GM12878 (cell line): Measurements from ENCODE around the gene KCTD2. TPM values are rescaled to one million over a fixed set of nuclear protein-coding genes. Genes with fewer than 3 reads are reported as not detected.
A peak's percentile ranks its signal among the peaks of the same experiment; 100 is the strongest.

Source experiments
- ATAC-seq: fragments of 200-7000 bp; cut with Tn5 transposase; 3 replicates; pipeline ENCODE4 v1.9.1; 2020; ENCODE audit warnings: mild to moderate bottlenecking, moderate library complexity
- BruUV-seq: library from RNA; stranded (reverse); fragments of 400-500 nt; replicated peaks from 2 replicates; lab custom pipeline; 2021; lab: Mats Ljungman, UMichigan
- CTCF ChIA-PET: fragments of 300-600 bp; sonication (Branson Sonifier 250); formaldehyde crosslinking; extraction: SDS; loops from one replicate; lab custom pipeline; 2021; ENCODE audit warnings: inconsistent platforms; lab: Yijun Ruan, JAX
- POLR2A ChIA-PET: fragments of 350-600 bp; formaldehyde crosslinking; extraction: SDS; loops from one replicate; lab custom pipeline; 2021; ENCODE audit warnings: inconsistent platforms; lab: Charles Lee
- RAD21 ChIA-PET: fragments of 300-600 bp; sonication (Branson Sonifier 250); formaldehyde crosslinking; loops from one replicate; lab custom pipeline; 2023; ENCODE audit warnings: antibody characterized with exemption; ENCODE audit not compliant: unreplicated experiment; lab: Charles Lee
- SMC1A ChIA-PET: fragments of 300-600 bp; sonication (Branson Sonifier 250); formaldehyde crosslinking; loops from one replicate; lab custom pipeline; 2023; ENCODE audit not compliant: unreplicated experiment, uncharacterized antibody; lab: Charles Lee
- DNase-seq: peaks from one replicate; pipeline ENCODE4 v3.0.0-alpha.2; 2011; ENCODE audit warnings: low read depth, low spot score
- FAIRE-seq: peaks from 3 replicates; lab custom pipeline; 2011; peaks lifted over from hg19 to GRCh38; lab: Jason Lieb, UNC
- H2AFZ ChIP-seq: 2 replicates; pipeline ENCODE4 v1.6.0; 2011; ENCODE audit warnings: low read depth, low read length, control low read depth; ENCODE audit not compliant: control insufficient read depth
- H3K27ac ChIP-seq: 2 replicates; pipeline ENCODE4 v1.5.1; 2011; ENCODE audit warnings: control low read depth; ENCODE audit not compliant: control insufficient read depth, insufficient read depth
- H3K27me3 ChIP-seq, 2 experiments: replicated peaks in 1 of 2; 2 replicates each; pipeline versions ENCODE4 v1.6.0 to v1.6.1; 2011; ENCODE audit warnings: low read length in 1 of 2; ENCODE audit not compliant: control insufficient read depth in 2 of 2, insufficient read depth in 2 of 2
- H3K36me3 ChIP-seq, 2 experiments: 2 replicates each; pipeline ENCODE4 v1.5.1; 2011; ENCODE audit warnings: low read length in 1 of 2; ENCODE audit not compliant: control insufficient read depth in 2 of 2, insufficient read depth in 2 of 2
- H3K4me1 ChIP-seq: 2 replicates; pipeline ENCODE4 v1.6.1; 2011; ENCODE audit warnings: mild to moderate bottlenecking, low read length, moderate library complexity, mixed read lengths; ENCODE audit not compliant: control insufficient read depth, insufficient read depth
- H3K4me2 ChIP-seq: 2 replicates; pipeline ENCODE4 v1.6.0; 2011; ENCODE audit warnings: control low read depth; ENCODE audit not compliant: control insufficient read depth, insufficient read depth
- H3K4me3 ChIP-seq: fragments of 200-600 bp; sonication (generic); 2 replicates; pipeline ENCODE4 v1.5.1; 2016
- H3K79me2 ChIP-seq: 2 replicates; pipeline ENCODE4 v1.6.0; 2011; ENCODE audit warnings: low read length; ENCODE audit not compliant: control insufficient read depth, insufficient read depth
- H3K9ac ChIP-seq: 2 replicates; pipeline ENCODE4 v1.8.0; 2011; ENCODE audit warnings: low read length, control low read depth, mixed read lengths; ENCODE audit not compliant: control insufficient read depth, insufficient read depth
- H3K9me3 ChIP-seq: replicated peaks from 3 replicates; pipeline ENCODE4 v1.5.1; 2011; ENCODE audit warnings: mild to moderate bottlenecking, low read length; ENCODE audit not compliant: control insufficient read depth, insufficient read depth
- H4K20me1 ChIP-seq: 2 replicates; pipeline ENCODE4 v1.6.0; 2011; ENCODE audit not compliant: control insufficient read depth, insufficient read depth
- BHLHE40 ChIP-seq, 2 experiments: fragments of 450-650 bp in 1 of 2; IDR thresholded peaks; 2 replicates each; pipeline ENCODE4 v1.6.1; 2011 to 2017; ENCODE audit warnings: low read depth in 2 of 2, borderline replicate concordance in 1 of 2, improper control_type of control experiment in 1 of 2, low read length in 1 of 2, mild to moderate bottlenecking in 1 of 2
- E2F8 ChIP-seq: fragments of 450-650 bp; IDR thresholded peaks from 2 replicates; pipeline ENCODE4 v1.6.1; 2018; ENCODE audit warnings: mild to moderate bottlenecking, low read depth, moderate library complexity; ENCODE audit not compliant: partially characterized antibody
- ELK1 ChIP-seq: IDR thresholded peaks from 2 replicates; pipeline ENCODE4 v1.6.1; 2012; ENCODE audit warnings: low read depth, low read length, improper control_type of control experiment
- HSF1 ChIP-seq: fragments of 150-350 bp; IDR thresholded peaks from 2 replicates; pipeline ENCODE4 v1.6.1; 2014; ENCODE audit warnings: mild to moderate bottlenecking, low read depth, low read length
- MEF2A ChIP-seq: IDR thresholded peaks from 2 replicates; pipeline ENCODE4 v1.6.1; 2011; ENCODE audit warnings: low read depth, mild to moderate bottlenecking, low read length, moderate library complexity; ENCODE audit not compliant: insufficient read depth
- PAX8 ChIP-seq: fragments of 450-650 bp; IDR thresholded peaks from 2 replicates; pipeline ENCODE4 v1.6.1; 2017; ENCODE audit warnings: mild to moderate bottlenecking, moderate library complexity
- POLR2A ChIP-seq: IDR thresholded peaks from 2 replicates; pipeline ENCODE4 v1.6.1; 2011; ENCODE audit warnings: low read depth, mild to moderate bottlenecking, low read length
- RBBP5 ChIP-seq: fragments of 200-600 bp; sonication (generic); conservative IDR thresholded peaks from 2 replicates; pipeline ENCODE4 v1.6.1; 2016
- YY1 ChIP-seq: IDR thresholded peaks from 2 replicates; pipeline ENCODE4 v1.6.1; 2011; ENCODE audit warnings: low read depth, mild to moderate bottlenecking, low read length
- ZNF207 ChIP-seq: fragments of 450-650 bp; IDR thresholded peaks from 2 replicates; pipeline ENCODE4 v1.6.1; 2014; ENCODE audit warnings: antibody characterized with exemption, mild to moderate bottlenecking, borderline replicate concordance
- WGBS: methylation state at CpG from one replicate; pipeline ENCODE4 v1.1.6; 2016; ENCODE audit warnings: low lambda C conversion rate; ENCODE audit not compliant: insufficient replicate concordance, insufficient coverage; ENCODE audit errors: missing lambda C conversion rate; 5-methylcytosine and 5-hydroxymethylcytosine counted together
- in situ Hi-C: fragments of 300-500 bp; cut with MboI; formaldehyde crosslinking; loops from 9 replicates; pipeline ENCODE4 v1.14.3; 2018; ENCODE audit warnings: mixed read lengths
- intact Hi-C: fragments of 100-400 bp; cut with micrococcal nuclease; formaldehyde crosslinking; loops from one replicate; pipeline ENCODE4 v1.14.2; 2022; ENCODE audit not compliant: unreplicated experiment
- polyA plus RNA-seq, 11 experiments: library from polyadenylated mRNA; depleted of rRNA in 4 of 11; unstranded in 6 of 11; stranded (reverse) in 5 of 11; fragments of >200 nt; fragmentation: Nextera tagmentation in 4 of 11; fragmentation: Illumina TruSeq in 1 of 11; extraction: Ambion mirVana in 4 of 11; extraction: Trizol in 1 of 11; gene quantifications; 1 replicate in 1 of 11; 2 replicates in 10 of 11; pipeline versions ENCODE4 v1.2.1 to v1.2.3, GENCODE V29; 2011 to 2016; ENCODE audit warnings: inconsistent platforms in 2 of 11, missing spikeins in 2 of 11, low read depth in 1 of 11
- total RNA-seq, 4 experiments: library from RNA; depleted of rRNA in 3 of 4; stranded (reverse); fragments of >200 nt in 3 of 4; fragmentation: Illumina TruSeq in 1 of 4; extraction: Trizol in 1 of 4; gene quantifications; 2 replicates each; pipeline versions ENCODE4 v1.2.1 to v1.2.3, GENCODE V29; 2013 to 2021

KCTD2 gene
- total and polyA plus RNA-seq, 10 of the 15 experiments (the other 5 are each of a cell fraction or from before 2014, with no cell fraction given), result 1.5 to 27.5 (median 13.7) TPM

GRCh38 chr17:75064460-75064859, 17.4 kb downstream of the KCTD2 start:
- in situ Hi-C loops, result no loop called here
- no peak overlapping the region for H2AFZ ChIP-seq
- ATAC-seq (no peak), DNase-seq (no peak), FAIRE-seq (no peak)
- peaks cover 15% of the 10 kb centered on the region for H3K4me1 ChIP-seq
- no peak overlapping the region for H3K4me2 ChIP-seq
- H3K27me3 ChIP-seq, result no peaks in the 10 kb centered on the region
- no TSS peak for BruUV-seq
- no peak overlapping the region for H3K27ac ChIP-seq
- ChIA-PET RAD21 (interaction anchor here (1.0 to 1.6 kb wide), 3 partner anchors 41 to 137 kb away, joined by 3 to 4 read pairs (median 3); no protein-coding TSS in a partner anchor), SMC1A (no interaction called here), POLR2A (no interaction called here), CTCF (no interaction called here)
- intact Hi-C loops, result no loop called here
- peaks cover 4 to 14% of the 10 kb centered on the region in 2 experiments; a peak in 3 of 4 replicates for H3K36me3 ChIP-seq
- 88% methylated on average over 8 of the region's 8 CpGs for WGBS
- TF ChIP-seq ELK1, result no peak
- no peak overlapping the region for H3K9ac ChIP-seq
- H3K9me3 ChIP-seq, result no peaks in the 10 kb centered on the region
- no peaks in the 10 kb centered on the region for H3K79me2 ChIP-seq
- H4K20me1 ChIP-seq, result no peaks in the 10 kb centered on the region
- no peak overlapping the region for H3K4me3 ChIP-seq

GRCh38 chr17:75064867-75065561, 18.0 kb downstream of the KCTD2 start:
- H3K4me3 ChIP-seq, result no peak overlapping the region
- no peak for FAIRE-seq
- ChIA-PET POLR2A (no interaction called here), SMC1A (no interaction called here), CTCF (no interaction called here), RAD21 (interaction anchor here (1.0 to 1.6 kb wide), 2 partner anchors 41 to 136 kb away, joined by 3 read pairs; no protein-coding TSS in a partner anchor)
- H3K4me1 ChIP-seq, result peaks cover 15% of the 10 kb centered on the region
- no peaks in the 10 kb centered on the region for H3K79me2 ChIP-seq
- BruUV-seq, result no TSS peak
- no peaks in the 10 kb centered on the region for H3K9me3 ChIP-seq
- H3K9ac ChIP-seq, result peak overlapping the region; percentile 16; the same call in 1 of the 2 replicates
- no peak overlapping the region for H2AFZ ChIP-seq
- no peak for DNase-seq
- H3K27ac ChIP-seq, result peak overlapping the region; percentile 65
- no peak for ATAC-seq
- no peaks in the 10 kb centered on the region for H4K20me1 ChIP-seq
- WGBS, result 97% methylated on average over 18 of the region's 18 CpGs
- intact Hi-C loops, result no loop called here
- H3K27me3 ChIP-seq, result no peaks in the 10 kb centered on the region
- in situ Hi-C loops, result no loop called here
- peaks cover 4 to 9% of the 10 kb centered on the region in 2 experiments; a peak in 3 of 4 replicates for H3K36me3 ChIP-seq
- H3K4me2 ChIP-seq, result peak overlapping the region; percentile 42; the same call in 1 of the 2 replicates
- TF ChIP-seq YY1, result no peak
- TF ChIP-seq HSF1, result no peak
- no peak for TF ChIP-seq E2F8
- no peak for TF ChIP-seq RBBP5
- no peak for TF ChIP-seq BHLHE40 (IDR thresholded peaks at IDR 0.05; ENCODE audit: borderline replicate concordance in 1 of 2, low read depth in 2 of 2, low read length in 1 of 2)
- no peak for TF ChIP-seq PAX8
- TF ChIP-seq ZNF207, result no peak
- no peak for TF ChIP-seq POLR2A
- no peak for TF ChIP-seq MEF2A
